HG03565 (cell line): Measurements from ENCODE around the gene HIGD2A.

ENCODE experiments used
- ATAC-seq: cut with Tn5 transposase; IDR thresholded peaks from one replicate; pipeline ENCODE4 v1.9.1; 2021; ENCODE audit warnings: mild to moderate bottlenecking, moderate library complexity; ENCODE audit not compliant: unreplicated experiment

Gene HIGD2A

GRCh38 chr5:176415240-176415951 is 26.8 kb downstream of the HIGD2A start:
- ATAC-seq: no peak

- peak; percentile 81 for ATAC-seq
Observed at GRCh38 chr5:176415952-176416924, 27.7 kb downstream of the HIGD2A start, which contains the start of gene CLTB. CLTB (minus strand) TSS chr5:176416539; CDS start chr5:176416363, 176 bp downstream.

GRCh38 chr5:176416965-176417364 is 28.4 kb downstream of the HIGD2A start:
- ATAC-seq: no peak

GRCh38 chr5:176418251-176418650 is 29.7 kb downstream of the HIGD2A start:
- ATAC-seq: no peak

GRCh38 chr5:176420086-176420485 is 31.5 kb downstream of the HIGD2A start:
- no peak for ATAC-seq

GRCh38 chr5:176420972-176421544 is 32.5 kb downstream of the HIGD2A start:
- no peak for ATAC-seq

GRCh38 chr5:176424181-176424580 is 35.6 kb downstream of the HIGD2A start:
- no peak for ATAC-seq

GRCh38 chr5:176425138-176425537 is 36.6 kb downstream of the HIGD2A start:
- ATAC-seq: no peak

- no peak for ATAC-seq
Observed at GRCh38 chr5:176425791-176426190, 37.2 kb downstream of the HIGD2A start.

GRCh38 chr5:176426876-176427275 is 38.3 kb downstream of the HIGD2A start:
- no peak for ATAC-seq

GRCh38 chr5:176427971-176428370 is 39.4 kb downstream of the HIGD2A start:
- no peak for ATAC-seq

- ATAC-seq: no peak
Observed at GRCh38 chr5:176429972-176430371, 41.4 kb downstream of the HIGD2A start.

GRCh38 chr5:176432707-176433106 is 44.2 kb downstream of the HIGD2A start:
- no peak for ATAC-seq

GRCh38 chr5:176436656-176437055 is 48.1 kb downstream of the HIGD2A start:
- ATAC-seq: no peak

- ATAC-seq: no peak
Observed at GRCh38 chr5:176438959-176439757, 50.6 kb downstream of the HIGD2A start.
